Upper lobe of left lung (tissue), 6 donors: Measurements from ENCODE around the gene ZSWIM1. TPM values are rescaled to one million over a fixed set of nuclear protein-coding genes. Genes with fewer than 3 reads are reported as not detected.
"Not testable (repeated sequence)": the region's sequence is repeated elsewhere in the genome, so short reads cannot be mapped to it uniquely, and the experiment has no call there.

ENCODE experiments used
- ATAC-seq, 2 donors: fragments of 200-7000 bp; cut with Tn5 transposase; one replicate each; pipeline ENCODE4 v1.9.1; 2022; ENCODE audit warnings: mild to moderate bottlenecking in 2 of 2, moderate library complexity in 2 of 2; ENCODE audit not compliant: low FRiP score in 2 of 2
- DNase-seq, 2 donors: peaks; one replicate each; pipeline ENCODE4 v3.0.0-alpha.2; 2019 to 2020
- H3K27ac ChIP-seq, 4 donors: fragments of 200-600 bp; sonication (generic); one replicate each; pipeline ENCODE4 v1.5.1; 2016 to 2019
- H3K27me3 ChIP-seq, 4 donors: fragments of 200-600 bp; sonication (generic); one replicate each; pipeline ENCODE4 v1.5.1; 2017 to 2019
- H3K36me3 ChIP-seq, 4 donors: fragments of 200-600 bp; sonication (generic); one replicate each; pipeline ENCODE4 v1.5.1; 2016 to 2019
- H3K4me1 ChIP-seq, 4 donors: fragments of 200-600 bp; sonication (generic); one replicate each; pipeline ENCODE4 v1.5.1; 2018 to 2019
- H3K4me3 ChIP-seq, 4 donors: fragments of 200-600 bp; sonication (generic); one replicate each; pipeline ENCODE4 v1.5.1; 2017 to 2019; ENCODE audit warnings: mild to moderate bottlenecking in 2 of 4, moderate library complexity in 1 of 4
- H3K9me3 ChIP-seq, 4 donors: fragments of 200-600 bp; sonication (generic); one replicate each; pipeline ENCODE4 v1.5.1; 2018 to 2019
- CTCF ChIP-seq, 6 experiments: fragments of 450-650 bp in 4 of 6; fragments of 200-600 bp in 2 of 6; sonication (generic) in 2 of 6; IDR thresholded peaks; one replicate each; pipeline ENCODE4 v1.5.1; 2016 to 2019; ENCODE audit warnings: antibody characterized with exemption in 6 of 6
- EP300 ChIP-seq, 4 donors: sonication (generic); formaldehyde crosslinking; IDR thresholded peaks; one replicate each; pipeline ENCODE4 v1.5.1; 2017; ENCODE audit warnings: antibody characterized with exemption in 4 of 4, control low read depth in 2 of 4
- POLR2A ChIP-seq, 4 donors: fragments of 450-650 bp; IDR thresholded peaks; one replicate each; pipeline ENCODE4 v1.5.1; 2016 to 2017; ENCODE audit warnings: antibody characterized with exemption in 4 of 4, mild to moderate bottlenecking in 2 of 4
- POLR2AphosphoS5 ChIP-seq, 2 donors: sonication (generic); formaldehyde crosslinking; IDR thresholded peaks; one replicate each; pipeline ENCODE4 v1.5.1; 2017; ENCODE audit warnings: antibody characterized with exemption in 2 of 2
- WGBS, 2 donors: methylation state at CpG; one replicate each; pipeline ENCODE4 v1.1.5; 2017 to 2018; 5-methylcytosine and 5-hydroxymethylcytosine counted together
- total RNA-seq, 6 donors: library from RNA; depleted of rRNA in 4 of 6; stranded (reverse); fragments of >200 nt in 4 of 6; gene quantifications; one replicate each; pipeline versions ENCODE4 v1.1.0 to v1.2.1, GENCODE V29; 2016 to 2021
- donor health status: DM: no; HTN: no; CAD: no; lungs with moderate emphysema.
- donor health status: DM: no; HTN: yes; CAD: no; lungs with severe emphysema.

ZSWIM1 gene
- total RNA-seq, 6 donors from 2014 or later = 4.2 to 9.7 (median 8.6) TPM

GRCh38 chr20:45897289-45897688 lies 16.3 kb downstream of the ZSWIM1 start:
- peaks cover 22 to 80% (median 63%) of the 10 kb centered on the region in 4 donors for H3K36me3 ChIP-seq
- peaks cover 9 to 13% (median 10%) of the 10 kb centered on the region in 4 donors for H3K4me1 ChIP-seq
- 78 to 93% methylated on average over 2 of the region's 2 CpGs for WGBS, 2 donors
- ATAC-seq = no peak
- H3K9me3 ChIP-seq = no peaks in the 10 kb centered on the region
- DNase-seq = no peak
- TF ChIP-seq POLR2A (IDR thresholded peaks at IDR 0.05) = no peak
- no peak overlapping the region for H3K27ac ChIP-seq
- H3K4me3 ChIP-seq = no peak overlapping the region
- no peaks in the 10 kb centered on the region for H3K27me3 ChIP-seq

GRCh38 chr20:45897692-45898091 lies 16.7 kb downstream of the ZSWIM1 start:
- Histone ChIP-seq H3K27ac (no peak overlapping the region), H3K9me3 (no peaks in the 10 kb centered on the region), H3K4me3 (no peak overlapping the region), H3K27me3 (no peaks in the 10 kb centered on the region), H3K36me3 (peaks cover 22 to 84% (median 62%) of the 10 kb centered on the region in 4 donors), H3K4me1 (peaks cover 6 to 9% (median 6%) of the 10 kb centered on the region in 4 donors)
- TF ChIP-seq POLR2AphosphoS5 (IDR thresholded peaks at IDR 0.05) (no peak), POLR2A (IDR thresholded peaks at IDR 0.05) (no peak), EP300 (IDR thresholded peaks at IDR 0.05) (no peak), CTCF (IDR thresholded peaks at IDR 0.05) (no peak)
- 94 to 98% methylated on average over 7 of the region's 7 CpGs for WGBS, 2 donors
- ATAC-seq (no peak), DNase-seq (no peak)

- WGBS, 2 donors = 83 to 85% methylated on average over 8 to 12 of the region's 12 CpGs
- DNase-seq = no peak
- TF ChIP-seq EP300 (IDR thresholded peaks at IDR 0.05) (no peak), CTCF (IDR thresholded peaks at IDR 0.05) (no peak), POLR2A (IDR thresholded peaks at IDR 0.05) (no peak), POLR2AphosphoS5 (IDR thresholded peaks at IDR 0.05) (no peak)
- Histone ChIP-seq H3K4me1 (peaks cover 0 to 3% (median under 1%) of the 10 kb centered on the region in 4 donors), H3K9me3 (no peaks in the 10 kb centered on the region), H3K27me3 (no peaks in the 10 kb centered on the region), H3K36me3 (peaks cover 22 to 79% (median 59%) of the 10 kb centered on the region in 4 donors), H3K27ac (no peak overlapping the region), H3K4me3 (no peak overlapping the region)
- ATAC-seq = no peak
Observed at GRCh38 chr20:45898285-45898684, 17.3 kb downstream of the ZSWIM1 start.

GRCh38 chr20:45899046-45899835 lies 18.2 kb downstream of the ZSWIM1 start:
- TF ChIP-seq CTCF (IDR thresholded peaks at IDR 0.05) (no peak), POLR2A (IDR thresholded peaks at IDR 0.05) (peak in 1 of 4 donors; percentile 6), POLR2AphosphoS5 (IDR thresholded peaks at IDR 0.05) (no peak), EP300 (IDR thresholded peaks at IDR 0.05) (no peak)
- Histone ChIP-seq H3K4me1 (no peaks in the 10 kb centered on the region), H3K27me3 (no peaks in the 10 kb centered on the region), H3K4me3 (no peak overlapping the region), H3K36me3 (peaks cover 17 to 71% (median 52%) of the 10 kb centered on the region in 4 donors), H3K9me3 (no peaks in the 10 kb centered on the region), H3K27ac (no peak overlapping the region)
- ATAC-seq = no peak
- DNase-seq = no peak
- 83 to 96% methylated on average over 8 to 13 of the region's 13 CpGs for WGBS, 2 donors

GRCh38 chr20:45901332-45901731 lies 20.3 kb downstream of the ZSWIM1 start:
- H3K9me3 ChIP-seq, ATAC-seq, H3K27me3 ChIP-seq, H3K27ac ChIP-seq, H3K4me1 ChIP-seq, H3K4me3 ChIP-seq, DNase-seq: not testable (repeated sequence)
- 92 to 95% methylated on average over 6 of the region's 6 CpGs for WGBS, 2 donors
- peaks cover 11 to 64% (median 31%) of the 10 kb centered on the region in 4 donors for H3K36me3 ChIP-seq
